Umbilical cord (tissue), 2 donors: ENCODE measurements around the gene ENTPD3. TPM values are rescaled to one million over a fixed set of nuclear protein-coding genes. Genes with fewer than 3 reads are reported as not detected.
"Not testable (repeated sequence)": the region's sequence is repeated elsewhere in the genome, so short reads cannot be mapped to it uniquely, and the experiment has no call there.

Source experiments
- DNase-seq: peaks from one replicate; pipeline ENCODE4 v3.0.0-alpha.2; 2015; ENCODE audit warnings: low spot score
- total RNA-seq: library from RNA; depleted of rRNA; stranded (reverse); fragments of >200 nt; gene quantifications from one replicate; pipeline ENCODE4 v1.2.3, GENCODE V29; 2014; ENCODE audit warnings: low replicate concordance; ENCODE audit not compliant: insufficient read depth

ENTPD3 gene
- total RNA-seq, 1 donor from 2014 or later: 0.48 TPM

DNA sequence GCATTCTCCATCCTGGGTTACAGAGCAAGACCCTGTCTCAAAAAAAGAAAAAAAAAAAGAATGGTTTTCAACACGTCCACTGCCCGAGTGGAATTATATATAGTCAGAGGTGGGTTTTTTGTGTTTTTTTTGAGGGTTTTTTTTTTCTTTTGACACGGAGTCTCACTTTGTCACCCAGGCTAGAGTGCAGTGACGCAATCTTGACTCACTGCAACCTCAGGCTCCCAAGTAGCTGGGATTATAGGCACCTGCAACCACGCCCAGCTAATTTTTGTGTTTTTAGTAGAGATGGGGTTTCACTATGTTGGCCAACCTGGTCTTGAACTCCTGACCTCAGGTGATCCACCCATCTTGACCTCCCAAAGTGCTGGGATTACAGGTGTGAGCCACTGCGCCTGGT, 73.5 kb downstream of the ENTPD3 start:
- not testable (repeated sequence) for DNase-seq

DNA sequence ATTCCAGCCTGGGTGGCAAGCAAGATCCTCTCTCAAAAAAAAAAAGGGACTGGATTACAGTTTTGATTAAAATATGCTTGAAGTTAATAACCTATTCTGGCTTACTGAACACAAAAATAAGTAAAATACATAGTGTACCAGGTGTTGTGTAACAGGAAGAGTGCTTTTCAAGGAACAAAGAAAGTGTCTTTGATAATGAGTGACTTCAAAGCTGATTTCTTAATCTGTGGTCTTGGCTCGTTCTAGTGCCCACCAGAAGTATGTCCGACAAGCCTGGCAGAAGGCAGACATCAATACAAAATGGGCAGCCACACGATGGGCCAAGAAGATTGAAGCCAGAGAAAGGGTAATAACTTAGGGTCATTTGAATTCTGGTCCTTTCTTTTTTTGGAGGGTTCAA, 74.2 kb downstream of the ENTPD3 start:
- DNase-seq: no peak

- not testable (repeated sequence) for DNase-seq
These were observed 75.9 kb downstream of the ENTPD3 start for GRCh38 chr3:40462838-40463237.

DNA sequence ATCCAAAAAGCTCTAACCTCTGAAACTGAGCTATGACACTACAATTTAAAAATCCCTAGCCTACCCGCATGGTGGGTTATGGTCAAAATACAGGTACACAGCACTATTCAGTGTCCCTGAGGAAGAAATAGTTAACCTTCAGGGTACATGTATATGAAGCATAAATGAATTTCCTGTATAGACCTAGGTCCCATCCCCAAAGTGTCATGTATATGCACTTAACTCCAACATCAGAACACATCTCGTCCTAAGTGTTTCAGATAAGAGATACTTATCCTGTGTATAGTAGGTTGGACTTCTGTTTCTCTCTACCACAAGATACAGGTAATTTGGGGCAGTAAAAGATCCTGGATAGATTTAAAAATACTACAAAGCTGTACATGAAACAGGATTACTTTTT, 76.6 kb downstream of the ENTPD3 start:
- DNase-seq: no peak

DNA sequence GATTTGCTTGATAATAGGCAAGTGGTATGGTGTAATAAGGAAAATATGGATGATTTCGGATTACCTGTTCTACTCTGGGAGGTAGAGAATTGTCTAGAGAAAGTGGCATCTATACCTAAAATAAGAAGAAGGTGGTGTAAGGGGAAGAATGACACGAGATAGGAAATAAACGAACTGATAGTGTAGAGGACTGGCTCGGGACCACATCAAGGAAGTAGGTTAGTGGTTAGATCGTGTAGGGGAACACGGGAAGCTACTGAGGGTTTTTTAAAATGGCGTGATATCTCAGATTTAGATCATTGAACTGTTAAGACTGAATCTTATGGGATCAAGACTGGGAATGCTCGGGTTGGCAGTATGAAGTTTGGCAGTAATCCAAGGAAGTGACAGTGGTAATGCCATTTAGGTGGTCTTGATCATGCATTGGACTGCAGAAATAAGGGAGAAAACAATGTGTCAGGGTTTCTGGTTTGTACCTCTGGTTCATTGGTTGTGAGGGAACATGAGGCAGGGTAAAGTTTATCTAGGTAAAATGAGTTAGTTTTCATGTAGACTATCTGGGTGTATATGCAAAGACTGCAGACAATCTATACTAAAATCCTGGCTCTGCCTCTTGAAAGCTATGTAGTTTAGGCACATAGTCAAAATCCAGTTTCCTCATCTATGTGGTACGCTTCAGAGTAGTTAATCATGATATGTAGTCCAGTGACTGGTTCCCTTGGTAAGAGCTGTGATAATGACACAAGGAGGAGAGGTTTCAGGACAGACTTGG, 77.5 kb downstream of the ENTPD3 start:
- no peak for DNase-seq

DNA sequence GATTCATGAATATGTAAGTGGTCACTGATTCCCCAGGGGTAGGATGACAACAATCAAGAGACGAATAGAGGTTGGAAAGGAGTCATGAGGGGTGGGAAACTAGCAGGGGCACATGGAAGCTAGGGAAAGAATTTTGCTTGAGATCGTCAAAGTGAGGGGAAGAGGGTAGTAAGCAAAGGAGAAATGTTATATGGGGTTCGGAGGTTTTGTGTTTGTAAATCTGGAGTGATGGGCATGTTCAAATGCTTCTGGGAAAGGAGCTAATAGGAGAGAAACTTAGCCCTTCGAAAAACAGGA, 78.1 kb downstream of the ENTPD3 start:
- no peak for DNase-seq

DNA sequence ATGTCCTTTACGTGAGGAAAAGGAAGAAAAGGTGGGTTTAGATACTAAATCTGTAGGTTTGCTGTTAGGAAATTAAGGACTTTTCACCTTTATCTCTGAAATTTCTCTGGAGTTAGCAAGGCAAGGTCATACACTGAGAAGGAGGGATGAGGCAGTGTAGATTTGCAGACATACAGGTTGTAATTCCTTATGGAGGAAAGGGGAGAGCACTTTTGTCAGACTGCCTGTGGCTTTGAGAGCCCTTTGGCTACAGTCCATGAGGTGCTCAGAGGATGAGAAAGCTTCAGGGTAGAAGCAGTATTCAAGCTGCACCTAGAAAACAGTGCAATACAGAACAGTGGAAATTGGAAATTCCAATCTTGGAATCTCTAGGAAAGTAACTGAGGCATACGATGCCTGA, 78.5 kb downstream of the ENTPD3 start:
- DNase-seq: no peak

GRCh38 chr3:40468018-40468417, 81.0 kb downstream of the ENTPD3 start:
- no peak for DNase-seq

GRCh38 chr3:40470701-40471100, 83.7 kb downstream of the ENTPD3 start:
- DNase-seq: no peak

GRCh38 chr3:40476478-40477470, 89.8 kb downstream of the ENTPD3 start, which contains the start of gene ZNF619:
TSS of gene ZNF619 (plus strand) at chr3:40477122. CDS start at chr3:40477980, 858 bp downstream.
- peak; percentile 83 for DNase-seq

DNA sequence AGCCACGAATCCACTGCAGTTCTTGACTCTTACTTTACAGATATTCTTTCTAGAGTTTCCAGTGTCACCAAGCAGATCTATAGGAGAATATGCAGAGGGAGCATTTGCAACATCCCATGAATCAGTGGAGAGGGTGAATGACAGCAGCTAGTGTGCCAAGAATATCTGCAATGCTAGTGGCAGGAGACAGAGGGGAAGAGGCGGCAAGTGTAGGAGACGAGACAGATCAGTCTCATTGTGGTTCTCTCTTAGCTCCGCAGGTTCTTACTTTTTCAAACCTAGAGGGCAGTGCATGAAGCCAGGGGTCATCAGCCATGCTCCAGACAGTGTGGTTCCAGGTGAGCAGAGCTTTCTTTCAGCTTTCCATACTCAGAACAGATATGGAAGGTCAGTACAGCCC, 90.7 kb downstream of the ENTPD3 start:
- no peak for DNase-seq

Other genes with a start within 250 kb of the ENTPD3 start
- gene EIF1B, start 77.5 kb upstream of the ENTPD3 start, total RNA-seq: 49.4 TPM
- gene RPL14, start 70.2 kb downstream of the ENTPD3 start, total RNA-seq: 347 TPM
- gene ZNF619, start 89.9 kb downstream of the ENTPD3 start, total RNA-seq: 8.2 TPM
- gene ZNF620, start 118.9 kb downstream of the ENTPD3 start, total RNA-seq: 2.4 TPM
- 20.5 TPM for gene ZNF621, start 137.8 kb downstream of the ENTPD3 start, total RNA-seq